Measurements from ENCODE around the gene RRP7A. TPM values are rescaled to one million over a fixed set of nuclear protein-coding genes. Genes with fewer than 3 reads are reported as not detected.
"Not testable (repeated sequence)": the region's sequence is repeated elsewhere in the genome, so short reads cannot be mapped to it uniquely, and the experiment has no call there.

RRP7A gene
- total and polyA plus RNA-seq, 4 donors: 8.6 to 12.1 (median 10.3) TPM

- DNase-seq (ENCODE audit: low spot score); H3K27me3 ChIP-seq (ENCODE audit: control insufficient read depth in 4 of 4, insufficient read depth in 4 of 4, low read length in 3 of 4); H3K4me3 ChIP-seq (ENCODE audit: low read depth in 1 of 3, low read length in 3 of 3); H3K9ac ChIP-seq (ENCODE audit: low read depth in 1 of 2, low read length in 2 of 2); H3K9me3 ChIP-seq (ENCODE audit: control insufficient read depth in 4 of 4, low read length in 3 of 4); H3K36me3 ChIP-seq (ENCODE audit: control insufficient read depth in 4 of 4, insufficient read depth in 3 of 4, low read depth in 1 of 4, low read length in 3 of 4); H3K27ac ChIP-seq (ENCODE audit: low read depth in 1 of 2, low read length in 2 of 2): not testable (repeated sequence)
- 91% methylated on average over 7 of the region's 8 CpGs for WGBS
- H3K4me1 ChIP-seq (ENCODE audit: control insufficient read depth in 4 of 4, insufficient read depth in 4 of 4, low read length in 3 of 4): peaks cover 5 to 15% (median 9%) of the 10 kb centered on the region in 4 donors
Observed at GRCh38 chr22:42515304-42515703, 4.3 kb downstream of the RRP7A start.

GRCh38 chr22:42514331-42514730 lies 5.3 kb downstream of the RRP7A start:
- not testable (repeated sequence) for H3K9ac ChIP-seq (ENCODE audit: low read depth in 1 of 2, low read length in 2 of 2); H3K36me3 ChIP-seq (ENCODE audit: control insufficient read depth in 4 of 4, insufficient read depth in 3 of 4, low read depth in 1 of 4, low read length in 3 of 4); H3K27me3 ChIP-seq (ENCODE audit: control insufficient read depth in 4 of 4, insufficient read depth in 4 of 4, low read length in 3 of 4); DNase-seq (ENCODE audit: low spot score); H3K9me3 ChIP-seq (ENCODE audit: control insufficient read depth in 4 of 4, low read length in 3 of 4); H3K27ac ChIP-seq (ENCODE audit: low read depth in 1 of 2, low read length in 2 of 2); H3K4me3 ChIP-seq (ENCODE audit: low read depth in 1 of 3, low read length in 3 of 3)
- 96% methylated on average over 17 of the region's 17 CpGs for WGBS
- peaks cover 2 to 13% (median 7%) of the 10 kb centered on the region in 4 donors for H3K4me1 ChIP-seq (ENCODE audit: control insufficient read depth in 4 of 4, insufficient read depth in 4 of 4, low read length in 3 of 4)

- not testable (repeated sequence) for H3K9ac ChIP-seq (ENCODE audit: low read depth in 1 of 2, low read length in 2 of 2); H3K27me3 ChIP-seq (ENCODE audit: control insufficient read depth in 4 of 4, insufficient read depth in 4 of 4, low read length in 3 of 4); H3K9me3 ChIP-seq (ENCODE audit: control insufficient read depth in 4 of 4, low read length in 3 of 4); H3K27ac ChIP-seq (ENCODE audit: low read depth in 1 of 2, low read length in 2 of 2); H3K4me3 ChIP-seq (ENCODE audit: low read depth in 1 of 3, low read length in 3 of 3); DNase-seq (ENCODE audit: low spot score); H3K36me3 ChIP-seq (ENCODE audit: control insufficient read depth in 4 of 4, insufficient read depth in 3 of 4, low read depth in 1 of 4, low read length in 3 of 4); H3K4me1 ChIP-seq (ENCODE audit: control insufficient read depth in 4 of 4, insufficient read depth in 4 of 4, low read length in 3 of 4)
- TF ChIP-seq RAD21 (IDR thresholded peaks at IDR 0.05) (peak; percentile 48 to 62), CTCF (IDR thresholded peaks at IDR 0.05; ENCODE audit: low read depth, low read length, missing input control) (peak; percentile 2)
- WGBS: 87% methylated on average over 22 of the region's 22 CpGs
Observed at GRCh38 chr22:42512273-42512990, 7.2 kb downstream of the RRP7A start.

GRCh38 chr22:42511401-42511891 lies 8.2 kb downstream of the RRP7A start:
- no peak overlapping the region for H3K27ac ChIP-seq (ENCODE audit: low read depth in 1 of 2, low read length in 2 of 2)
- no peak overlapping the region for H3K4me3 ChIP-seq (ENCODE audit: low read depth in 1 of 3, low read length in 3 of 3)
- peaks cover 0 to 7% (median 2%) of the 10 kb centered on the region in 4 donors for H3K36me3 ChIP-seq (ENCODE audit: control insufficient read depth in 4 of 4, insufficient read depth in 3 of 4, low read depth in 1 of 4, low read length in 3 of 4)
- WGBS: 82% methylated on average over 10 of the region's 10 CpGs
- DNase-seq (ENCODE audit: low spot score): no peak
- no peaks in the 10 kb centered on the region for H3K9me3 ChIP-seq (ENCODE audit: control insufficient read depth in 4 of 4, low read length in 3 of 4)
- no peak overlapping the region for H3K9ac ChIP-seq (ENCODE audit: low read depth in 1 of 2, low read length in 2 of 2)
- no peaks in the 10 kb centered on the region for H3K27me3 ChIP-seq (ENCODE audit: control insufficient read depth in 4 of 4, insufficient read depth in 4 of 4, low read length in 3 of 4)
- peaks cover 0 to 9% (median 4%) of the 10 kb centered on the region in 4 donors for H3K4me1 ChIP-seq (ENCODE audit: control insufficient read depth in 4 of 4, insufficient read depth in 4 of 4, low read length in 3 of 4)
- no peak for TF ChIP-seq CTCF (IDR thresholded peaks at IDR 0.05; ENCODE audit: low read depth, low read length, missing input control)
- TF ChIP-seq NR2F2 (IDR thresholded peaks at IDR 0.05): no peak
- TF ChIP-seq HNF4G (IDR thresholded peaks at IDR 0.05): no peak
- TF ChIP-seq JUND (IDR thresholded peaks at IDR 0.05): no peak
- no peak for TF ChIP-seq EGR1 (IDR thresholded peaks at IDR 0.05; ENCODE audit: low read depth in 2 of 2)
- no peak for TF ChIP-seq FOXA2 (IDR thresholded peaks at IDR 0.05)
- TF ChIP-seq ATF3 (IDR thresholded peaks at IDR 0.05): no peak
- no peak for TF ChIP-seq SP1 (IDR thresholded peaks at IDR 0.05)
- TF ChIP-seq REST (IDR thresholded peaks at IDR 0.05): no peak
- TF ChIP-seq RXRA (IDR thresholded peaks at IDR 0.05): no peak
- no peak for TF ChIP-seq RAD21 (IDR thresholded peaks at IDR 0.05)
- no peak for TF ChIP-seq TAF1 (conservative IDR thresholded peaks at IDR 0.05)
- TF ChIP-seq MAX (IDR thresholded peaks at IDR 0.05): no peak
- no peak for TF ChIP-seq FOXA1 (IDR thresholded peaks at IDR 0.05)
- no peak for TF ChIP-seq HNF4A (conservative IDR thresholded peaks at IDR 0.05)
